Thyroid gland (tissue), 4 donors: ENCODE data around the gene PLSCR2. TPM values are rescaled to one million over a fixed set of nuclear protein-coding genes. Genes with fewer than 3 reads are reported as not detected.

Experiments
- DNase-seq, 2 donors: peaks; one replicate each; pipeline ENCODE4 v3.0.0-alpha.2; 2019
- H3K27ac ChIP-seq, 3 donors: fragments of 200-600 bp; sonication (generic); 1 replicate in 2 of 3; 2 replicates in 1 of 3; pipeline ENCODE4 v1.5.1; 2016 to 2019; ENCODE audit warnings: mild to moderate bottlenecking in 1 of 3, moderate library complexity in 1 of 3
- H3K27me3 ChIP-seq: fragments of 200-600 bp; sonication (generic); one replicate; pipeline ENCODE4 v1.5.1; 2019
- H3K36me3 ChIP-seq, 2 donors: fragments of 200-600 bp; sonication (generic); one replicate each; pipeline ENCODE4 v1.5.1; 2016 to 2019
- H3K4me1 ChIP-seq, 2 donors: fragments of 200-600 bp; sonication (generic); one replicate each; pipeline ENCODE4 v1.5.1; 2017 to 2019
- H3K4me3 ChIP-seq, 3 donors: fragments of 200-600 bp; sonication (generic); replicated peaks in 1 of 3; 1 replicate in 2 of 3; 2 replicates in 1 of 3; pipeline ENCODE4 v1.5.1; 2016; ENCODE audit warnings: mild to moderate bottlenecking in 1 of 3
- H3K9me3 ChIP-seq: fragments of 200-600 bp; sonication (generic); one replicate; pipeline ENCODE4 v1.5.1; 2017
- POLR2A ChIP-seq, 2 donors: fragments of 450-650 bp; IDR thresholded peaks; one replicate each; pipeline ENCODE4 v1.6.1; 2017; ENCODE audit warnings: antibody characterized with exemption in 2 of 2, mild to moderate bottlenecking in 2 of 2, moderate library complexity in 1 of 2
- WGBS, 2 donors: methylation state at CpG; one replicate each; pipeline ENCODE4 v1.1.5; 2017; 5-methylcytosine and 5-hydroxymethylcytosine counted together
- intact Hi-C: fragments of 100-400 bp; cut with DNase I; formaldehyde crosslinking; loops from one replicate; pipeline ENCODE4 v1.15.1; 2023
- total RNA-seq, 4 donors: library from RNA; depleted of rRNA; stranded (reverse); fragments of >200 nt; gene quantifications; one replicate each; pipeline ENCODE4 v1.2.3, GENCODE V29; 2016
- TF ChIP-seq, protein P1 (sequence below), 6 experiments: fragments of 200-600 bp in 3 of 6; fragments of 450-650 bp in 3 of 6; sonication (generic) in 3 of 6; IDR thresholded peaks; one replicate each; pipeline ENCODE4 v1.5.1; 2016 to 2019; ENCODE audit warnings: antibody characterized with exemption in 6 of 6, mild to moderate bottlenecking in 2 of 6, inconsistent platforms in 1 of 6, moderate library complexity in 1 of 6

PLSCR2 gene
- total RNA-seq, 4 donors from 2014 or later, result not detected

DNA sequence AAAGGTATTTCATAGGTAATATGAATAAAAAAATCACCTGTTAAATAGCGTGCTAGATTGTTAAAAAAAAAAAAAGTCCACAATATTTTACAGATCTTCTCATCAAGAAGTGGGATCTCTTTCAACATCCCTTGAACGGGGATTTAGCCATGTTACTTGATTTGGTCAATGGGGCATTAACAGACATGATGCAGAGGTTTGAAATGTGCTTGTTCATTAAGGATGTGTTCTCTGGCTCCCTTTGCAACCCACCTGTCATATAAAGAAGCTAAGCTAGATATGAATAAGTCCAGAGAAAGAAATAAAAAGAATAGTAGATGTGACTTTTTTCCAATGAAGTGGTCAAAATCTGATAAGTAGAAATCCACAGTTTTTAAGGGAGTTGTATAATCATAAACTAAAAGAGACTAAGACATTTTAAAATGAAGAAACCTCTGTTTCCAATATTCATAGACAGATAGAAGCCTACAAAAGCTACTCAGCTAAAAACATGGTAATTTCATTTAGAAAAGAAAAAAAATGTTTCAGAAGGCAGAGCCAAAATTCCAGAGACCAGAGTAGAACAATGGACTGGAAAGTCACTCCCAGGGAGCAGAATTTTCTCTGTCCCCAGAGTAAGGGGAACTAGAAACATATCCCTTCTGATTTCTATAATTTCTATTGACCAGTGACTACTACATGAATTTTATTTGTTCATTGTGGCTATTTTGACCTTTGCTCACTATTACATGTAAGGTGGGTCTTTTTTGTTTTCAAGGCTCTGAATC lies 79.2 kb downstream of the PLSCR2 start:
- TF ChIP-seq, protein P1, sequence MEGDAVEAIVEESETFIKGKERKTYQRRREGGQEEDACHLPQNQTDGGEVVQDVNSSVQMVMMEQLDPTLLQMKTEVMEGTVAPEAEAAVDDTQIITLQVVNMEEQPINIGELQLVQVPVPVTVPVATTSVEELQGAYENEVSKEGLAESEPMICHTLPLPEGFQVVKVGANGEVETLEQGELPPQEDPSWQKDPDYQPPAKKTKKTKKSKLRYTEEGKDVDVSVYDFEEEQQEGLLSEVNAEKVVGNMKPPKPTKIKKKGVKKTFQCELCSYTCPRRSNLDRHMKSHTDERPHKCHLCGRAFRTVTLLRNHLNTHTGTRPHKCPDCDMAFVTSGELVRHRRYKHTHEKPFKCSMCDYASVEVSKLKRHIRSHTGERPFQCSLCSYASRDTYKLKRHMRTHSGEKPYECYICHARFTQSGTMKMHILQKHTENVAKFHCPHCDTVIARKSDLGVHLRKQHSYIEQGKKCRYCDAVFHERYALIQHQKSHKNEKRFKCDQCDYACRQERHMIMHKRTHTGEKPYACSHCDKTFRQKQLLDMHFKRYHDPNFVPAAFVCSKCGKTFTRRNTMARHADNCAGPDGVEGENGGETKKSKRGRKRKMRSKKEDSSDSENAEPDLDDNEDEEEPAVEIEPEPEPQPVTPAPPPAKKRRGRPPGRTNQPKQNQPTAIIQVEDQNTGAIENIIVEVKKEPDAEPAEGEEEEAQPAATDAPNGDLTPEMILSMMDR (IDR thresholded peaks at IDR 0.05), result no peak
- no peak for TF ChIP-seq POLR2A (IDR thresholded peaks at IDR 0.05)
- Histone ChIP-seq H3K27me3 (no peaks in the 10 kb centered on the region), H3K36me3 (no peaks in the 10 kb centered on the region), H3K9me3 (no peaks in the 10 kb centered on the region), H3K4me3 (no peak overlapping the region), H3K4me1 (peaks cover 0 to 5% of the 10 kb centered on the region in 2 donors), H3K27ac (no peak overlapping the region)
- no peak for DNase-seq
- 45 to 47% methylated on average over 2 of the region's 2 CpGs for WGBS, 2 donors
- intact Hi-C loops, result no loop called here

DNA sequence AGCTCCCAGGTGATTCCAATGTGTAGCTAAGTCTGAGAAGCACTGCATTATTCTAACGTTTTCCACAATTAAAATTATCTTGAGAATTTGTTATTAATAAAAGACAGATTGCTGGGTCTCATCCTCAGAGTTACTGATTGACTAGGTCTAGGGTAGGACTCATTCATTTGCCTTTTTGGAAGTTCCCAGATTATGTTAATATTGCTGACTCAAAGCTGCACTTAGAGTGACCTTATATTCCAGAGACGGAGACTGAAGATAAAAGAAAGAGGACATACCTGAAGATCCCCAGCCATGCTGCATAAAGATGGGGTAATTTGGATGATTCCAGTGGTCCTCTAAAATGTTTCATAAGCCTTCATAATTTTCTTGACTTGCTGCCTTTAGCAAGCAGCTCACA lies 81.8 kb downstream of the PLSCR2 start:
- no peaks in the 10 kb centered on the region for H3K9me3 ChIP-seq
- TF ChIP-seq POLR2A (IDR thresholded peaks at IDR 0.05), result no peak
- TF ChIP-seq, protein P1 (IDR thresholded peaks at IDR 0.05), result no peak
- no peaks in the 10 kb centered on the region for H3K36me3 ChIP-seq
- intact Hi-C loops, result no loop called here
- no peaks in the 10 kb centered on the region for H3K27me3 ChIP-seq
- no peak for DNase-seq
- WGBS, 2 donors, result 81% methylated on average over 2 of the region's 2 CpGs
- H3K27ac ChIP-seq, result no peak overlapping the region
- H3K4me1 ChIP-seq, result peaks cover 0 to 5% of the 10 kb centered on the region in 2 donors
- H3K4me3 ChIP-seq, result no peak overlapping the region

DNA sequence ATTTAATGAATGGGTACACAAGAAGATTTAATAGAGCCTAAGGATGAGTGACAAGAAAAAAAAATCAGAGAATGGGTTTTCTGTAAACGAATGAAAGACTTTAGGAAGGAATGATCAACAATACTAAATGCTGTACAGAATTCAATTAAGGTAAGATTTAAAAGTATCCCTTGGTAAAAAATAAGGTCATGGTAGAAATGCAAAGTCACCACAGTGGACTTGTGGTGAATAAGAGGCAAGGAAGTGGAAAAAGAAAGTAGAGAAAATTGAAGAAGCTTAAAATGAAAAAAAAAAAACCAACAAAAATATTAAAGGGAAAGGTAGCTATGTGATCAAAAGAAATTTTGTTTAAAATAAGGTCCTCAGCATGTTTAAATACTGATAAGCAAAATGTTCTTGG lies 82.4 kb downstream of the PLSCR2 start:
- intact Hi-C loops, result no loop called here

DNA sequence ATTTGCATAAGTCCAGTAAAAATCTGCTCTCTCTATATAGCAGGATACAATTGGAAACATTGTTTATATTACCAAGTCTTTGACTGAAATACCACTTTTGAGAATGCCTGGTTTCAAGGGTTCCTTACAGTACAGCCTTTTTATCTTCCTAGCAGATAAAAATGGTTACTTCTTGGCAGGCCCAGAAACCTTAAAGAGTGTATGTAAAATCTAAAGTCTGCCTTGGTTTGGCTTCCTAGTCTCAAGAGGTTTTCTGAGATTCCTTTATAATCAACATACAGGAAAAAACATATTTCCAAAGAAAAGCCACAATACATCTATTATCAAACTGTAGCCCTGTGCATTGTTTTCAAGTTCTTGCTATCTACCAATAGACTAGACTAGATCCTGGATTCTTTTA lies 84.6 kb downstream of the PLSCR2 start:
- H3K27me3 ChIP-seq, result no peaks in the 10 kb centered on the region
- intact Hi-C loops, result no loop called here
- no peaks in the 10 kb centered on the region for H3K4me1 ChIP-seq
- no peak overlapping the region for H3K4me3 ChIP-seq
- H3K36me3 ChIP-seq, result no peaks in the 10 kb centered on the region
- H3K27ac ChIP-seq, result no peak overlapping the region
- TF ChIP-seq, protein P1 (IDR thresholded peaks at IDR 0.05), result no peak
- TF ChIP-seq POLR2A (IDR thresholded peaks at IDR 0.05), result no peak
- no peaks in the 10 kb centered on the region for H3K9me3 ChIP-seq
- DNase-seq, result no peak

More for the DNA sequence above, 82.4 kb downstream of the PLSCR2 start:
- peaks cover 0 to 5% of the 10 kb centered on the region in 2 donors for H3K4me1 ChIP-seq
- TF ChIP-seq POLR2A (IDR thresholded peaks at IDR 0.05), result no peak
- TF ChIP-seq, protein P1 (IDR thresholded peaks at IDR 0.05), result no peak
- H3K27ac ChIP-seq, result no peak overlapping the region
- WGBS, 2 donors, result 82 to 83% methylated on average over 1 of the region's 1 CpG
- no peaks in the 10 kb centered on the region for H3K27me3 ChIP-seq
- no peaks in the 10 kb centered on the region for H3K36me3 ChIP-seq
- DNase-seq, result no peak
- no peaks in the 10 kb centered on the region for H3K9me3 ChIP-seq
- H3K4me3 ChIP-seq, result no peak overlapping the region

Other genes starting within 250 kb of the PLSCR2 start
- gene PLSCR4, start 218.5 kb downstream of the PLSCR2 start, total RNA-seq, result 100 to 1,000 TPM in 1 of 4 donors, 10 to 100 TPM in 3; 61.6 to 110 (median 78.4) TPM
- 100 to 1,000 TPM in 1 of 4 donors, 10 to 100 TPM in 3; 57.6 to 103 (median 77.3) TPM for gene PLSCR1, start 75.0 kb upstream of the PLSCR2 start, total RNA-seq
- not detected for gene PLSCR5, start 135.8 kb upstream of the PLSCR2 start, total RNA-seq